ENCODE results near the gene CMTM5. TPM values are rescaled to one million over a fixed set of nuclear protein-coding genes. Genes with fewer than 3 reads are reported as not detected.

The CMTM5 gene
- not detected in 2 replicates for total RNA-seq

GRCh38 chr14:23376482-23377197, at the start of gene CMTM5:
Gene CMTM5, plus strand, starts transcription at chr14:23377046. Its CDS starts 206 bp downstream, at chr14:23377252.

GRCh38 chr14:23352506-23353432, 24.1 kb upstream of the CMTM5 start, which contains the start of gene SLC22A17:
Gene SLC22A17, minus strand, starts transcription at chr14:23352887.

GRCh38 chr14:23365036-23365731, 11.7 kb upstream of the CMTM5 start, which contains the start of gene EFS:
Gene EFS, minus strand, starts transcription at chr14:23365172. Its CDS starts 147 bp downstream, at chr14:23365025.

GRCh38 chr14:23372509-23372908, 4.3 kb upstream of the CMTM5 start, which contains the start of gene IL25:
Gene IL25, plus strand, starts transcription at chr14:23372809.

GRCh38 chr14:23407516-23408306, 30.9 kb downstream of the CMTM5 start, which contains the start of gene MYH6:
Gene MYH6, minus strand, starts transcription at chr14:23408273. Its CDS starts 1,050 bp downstream, at chr14:23407223.

Other genes with a start within 250 kb of the CMTM5 start
- gene SLC7A8, start 193.4 kb upstream of the CMTM5 start, total RNA-seq: 0.32 and 2.0 TPM in 2 replicates
- gene RNF212B, start 139.1 kb upstream of the CMTM5 start, total RNA-seq: not detected in 2 replicates
- gene HOMEZ, start 90.9 kb upstream of the CMTM5 start, total RNA-seq: 8.4 and 10.5 TPM in 2 replicates
- 1.8 and 2.0 TPM in 2 replicates for gene PPP1R3E, start 74.2 kb upstream of the CMTM5 start, total RNA-seq
- gene BCL2L2, start 70.2 kb upstream of the CMTM5 start, total RNA-seq: 13.7 and 24.8 TPM in 2 replicates
- gene PABPN1, start 55.6 kb upstream of the CMTM5 start, total RNA-seq: 41.1 and 57.9 TPM in 2 replicates
- 10.4 and 21.7 TPM in 2 replicates for gene SLC22A17, start 24.2 kb upstream of the CMTM5 start, total RNA-seq
- 1.8 and 3.6 TPM in 2 replicates for gene EFS, start 11.9 kb upstream of the CMTM5 start, total RNA-seq
- not detected in 2 replicates for gene IL25, start 4.2 kb upstream of the CMTM5 start, total RNA-seq
- not detected in 2 replicates for gene MYH6, start 31.2 kb downstream of the CMTM5 start, total RNA-seq
- not detected in 2 replicates for gene MYH7, start 58.6 kb downstream of the CMTM5 start, total RNA-seq
- 18.3 and 24.4 TPM in 2 replicates for gene NGDN, start 92.7 kb downstream of the CMTM5 start, total RNA-seq
- not detected in 2 replicates for gene ZFHX2, start 174.7 kb downstream of the CMTM5 start, total RNA-seq
- 3.8 and 6.2 TPM in 2 replicates for gene THTPA, start 179.2 kb downstream of the CMTM5 start, total RNA-seq
- 23.2 and 29.6 TPM in 2 replicates for gene AP1G2, start 190.7 kb downstream of the CMTM5 start, total RNA-seq
- gene JPH4, start 201.7 kb downstream of the CMTM5 start, total RNA-seq: not detected in 2 replicates